Caco-2 (cell line): ENCODE data around the gene C11orf58. TPM values are rescaled to one million over a fixed set of nuclear protein-coding genes. Genes with fewer than 3 reads are reported as not detected.

Experiments used
- BruUV-seq: library from RNA; stranded (reverse); fragments of 400-500 nt; replicated peaks from 2 replicates; lab custom pipeline; 2021; lab: Mats Ljungman, UMichigan
- CTCF ChIA-PET: fragments of 300-600 bp; sonication (Branson Sonifier 250); formaldehyde crosslinking; loops from one replicate; lab custom pipeline; 2022; ENCODE audit warnings: antibody characterized with exemption; lab: Charles Lee
- POLR2A ChIA-PET: fragments of 300-600 bp; sonication (Branson Sonifier 250); formaldehyde crosslinking; loops from one replicate; lab custom pipeline; 2022; ENCODE audit warnings: antibody characterized with exemption; lab: Charles Lee
- DNase-seq, 2 experiments: peaks; one replicate each; pipeline versions ENCODE4 v3.0.0 to v3.0.0-alpha.2; 2020 to 2022
- H3K27me3 ChIP-seq: replicated peaks from 2 replicates; pipeline ENCODE4 v1.6.0; 2011; ENCODE audit warnings: low read length; ENCODE audit not compliant: control insufficient read depth, insufficient read depth
- H3K36me3 ChIP-seq: 2 replicates; pipeline ENCODE4 v1.5.1; 2011; ENCODE audit warnings: low read length; ENCODE audit not compliant: control insufficient read depth, insufficient read depth
- H3K4me1 ChIP-seq: fragments of 250-450 bp; sonication (Bioruptor Pico); 2 replicates; pipeline ENCODE4 v1.5.1; 2020; ENCODE audit warnings: mild to moderate bottlenecking
- H3K4me3 ChIP-seq: 2 replicates; pipeline ENCODE4 v1.5.1; 2011; ENCODE audit warnings: low read depth, mild to moderate bottlenecking, control low read depth, low read length
- H3K9me3 ChIP-seq: fragments of 250-450 bp; sonication (Bioruptor Pico); 2 replicates; pipeline ENCODE4 v1.5.1; 2020; ENCODE audit warnings: mild to moderate bottlenecking, moderate library complexity
- H3K27ac Mint-ChIP-seq: one replicate; pipeline ENCODE4 v1.8.0; 2022; ENCODE audit warnings: mixed read lengths; ENCODE audit not compliant: unreplicated experiment
- H3K27me3 Mint-ChIP-seq: one replicate; pipeline ENCODE4 v1.8.0; 2022; ENCODE audit warnings: mixed read lengths; ENCODE audit not compliant: insufficient read depth, unreplicated experiment
- H3K36me3 Mint-ChIP-seq: one replicate; pipeline ENCODE4 v1.8.0; 2022; ENCODE audit warnings: mild to moderate bottlenecking, mixed read lengths; ENCODE audit not compliant: insufficient read depth, unreplicated experiment
- H3K4me1 Mint-ChIP-seq: one replicate; pipeline ENCODE4 v1.8.0; 2022; ENCODE audit warnings: low read depth, mixed read lengths; ENCODE audit not compliant: unreplicated experiment
- H3K4me3 Mint-ChIP-seq: one replicate; pipeline ENCODE4 v1.8.0; 2022; ENCODE audit warnings: mild to moderate bottlenecking, moderate library complexity, mixed read lengths; ENCODE audit not compliant: unreplicated experiment
- H3K9me3 Mint-ChIP-seq: one replicate; pipeline ENCODE4 v1.8.0; 2022; ENCODE audit warnings: mixed read lengths; ENCODE audit not compliant: unreplicated experiment
- CTCF ChIP-seq, 2 experiments: fragments of 200-600 bp in 1 of 2; IDR thresholded peaks; 1 replicate in 1 of 2; 2 replicates in 1 of 2; pipeline versions ENCODE4 v1.5.1 to v1.8.0; 2011 to 2022; ENCODE audit warnings: antibody characterized with exemption in 1 of 2, control low read depth in 1 of 2, inconsistent platforms in 1 of 2, low read depth in 1 of 2, low read length in 1 of 2, mild to moderate bottlenecking in 1 of 2, moderate library complexity in 1 of 2; ENCODE audit not compliant: insufficient read depth in 1 of 2, severe bottlenecking in 1 of 2, unreplicated experiment in 1 of 2
- intact Hi-C: fragments of 100-400 bp; cut with micrococcal nuclease; formaldehyde crosslinking; loops from one replicate; pipeline ENCODE4 v1.10.0; 2022; ENCODE audit not compliant: unreplicated experiment
- total RNA-seq: library from RNA; stranded (reverse); gene quantifications from 2 replicates; pipeline ENCODE4 v1.2.3, GENCODE V29; 2022

Gene C11orf58
- total RNA-seq, 1 experiment from 2014 or later: 209 TPM

- peak; percentile 98 for TF ChIP-seq CTCF (IDR thresholded peaks at IDR 0.05; ENCODE audit: insufficient read depth in 1 of 2, low read depth in 1 of 2, low read length in 1 of 2, severe bottlenecking in 1 of 2, unreplicated experiment in 1 of 2)
- Mint-ChIP-seq H3K27me3 (no peaks in the 10 kb centered on the region), H3K4me3 (no peak overlapping the region), H3K27ac (no peak overlapping the region), H3K4me1 (peaks cover 15% of the 10 kb centered on the region), H3K9me3 (no peaks in the 10 kb centered on the region), H3K36me3 (peaks cover 23% of the 10 kb centered on the region)
- BruUV-seq: no TSS peak
- Histone ChIP-seq H3K4me1 (peaks cover 12% of the 10 kb centered on the region), H3K27me3 (no peaks in the 10 kb centered on the region), H3K4me3 (no peak overlapping the region), H3K9me3 (no peaks in the 10 kb centered on the region), H3K36me3 (no peaks in the 10 kb centered on the region; the same call in none of the 2 replicates)
- intact Hi-C loops: loop anchor here (1.0 kb wide), 1 partner anchor 275 kb away; no protein-coding TSS in a partner anchor
- ChIA-PET POLR2A (no interaction called here), CTCF (no interaction called here)
- peak; percentile 75 to 83 for DNase-seq
Measured at GRCh38 chr11:16788141-16789062, 50.0 kb downstream of the C11orf58 start.

GRCh38 chr11:16789063-16789420, 50.6 kb downstream of the C11orf58 start:
- POLR2A ChIA-PET: no interaction called here
- H3K9me3 ChIP-seq: no peaks in the 10 kb centered on the region
- BruUV-seq: no TSS peak
- CTCF ChIA-PET: no interaction called here
- no peak overlapping the region for H3K27ac Mint-ChIP-seq
- no peak overlapping the region for H3K4me3 ChIP-seq
- no peak for TF ChIP-seq CTCF (IDR thresholded peaks at IDR 0.05; ENCODE audit: insufficient read depth in 1 of 2, low read depth in 1 of 2, low read length in 1 of 2, severe bottlenecking in 1 of 2, unreplicated experiment in 1 of 2)
- H3K9me3 Mint-ChIP-seq: no peaks in the 10 kb centered on the region
- H3K4me3 Mint-ChIP-seq: no peak overlapping the region
- intact Hi-C loops: no loop called here
- peaks cover 11% of the 10 kb centered on the region for H3K4me1 ChIP-seq
- H3K36me3 ChIP-seq: no peaks in the 10 kb centered on the region; the same call in none of the 2 replicates
- peaks cover 19% of the 10 kb centered on the region for H3K36me3 Mint-ChIP-seq
- H3K27me3 ChIP-seq: no peaks in the 10 kb centered on the region
- peaks cover 12% of the 10 kb centered on the region for H3K4me1 Mint-ChIP-seq
- H3K27me3 Mint-ChIP-seq: no peaks in the 10 kb centered on the region
- DNase-seq: no peak

DNA sequence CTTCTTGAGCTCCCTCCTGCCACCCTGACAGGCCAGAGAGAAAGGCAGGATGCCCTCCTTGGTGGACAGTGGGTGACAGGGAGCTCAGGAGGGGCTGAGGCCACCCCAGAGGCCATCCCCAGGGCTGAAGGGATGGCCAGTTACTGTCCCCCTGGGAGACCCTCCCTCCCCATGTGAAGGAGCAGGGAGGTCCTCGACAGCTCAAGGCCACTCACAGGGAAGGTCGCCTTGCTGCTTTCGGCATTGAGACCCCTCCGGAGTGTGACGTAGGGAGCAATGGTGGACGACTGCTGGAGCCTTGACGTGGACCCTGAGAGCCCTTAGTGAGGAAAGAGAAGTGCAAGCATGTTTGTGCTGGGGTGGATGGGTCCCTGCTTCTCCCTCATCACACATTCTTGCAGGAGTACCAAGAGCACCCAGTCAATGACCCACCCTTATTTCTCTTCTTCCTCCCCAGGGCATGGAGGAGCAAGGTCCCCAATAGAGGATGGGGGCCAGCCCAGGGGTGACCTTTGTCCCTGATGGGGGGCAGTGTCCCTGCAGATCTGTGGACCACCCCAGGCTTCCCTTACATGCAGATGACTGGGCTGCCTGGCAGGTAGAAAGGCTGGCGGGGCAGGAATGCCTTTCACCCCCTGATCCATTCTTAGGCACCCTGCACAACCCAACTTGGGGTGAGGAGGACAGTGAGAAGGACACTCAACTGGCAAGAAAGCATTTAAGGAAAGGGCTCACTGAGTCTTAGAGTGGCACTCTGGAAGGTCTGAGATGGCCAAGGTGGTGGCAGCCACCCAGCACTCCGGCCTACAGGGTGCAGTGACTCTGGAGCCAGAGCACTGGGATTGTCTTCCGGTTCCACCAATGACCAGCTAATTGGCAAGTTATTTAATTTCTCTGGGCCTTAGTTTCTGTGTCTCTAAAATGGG, 51.4 kb downstream of the C11orf58 start:
- no peak for TF ChIP-seq CTCF (IDR thresholded peaks at IDR 0.05; ENCODE audit: insufficient read depth in 1 of 2, low read depth in 1 of 2, low read length in 1 of 2, severe bottlenecking in 1 of 2, unreplicated experiment in 1 of 2)
- peaks cover 6% of the 10 kb centered on the region for H3K4me1 Mint-ChIP-seq
- no peak for DNase-seq
- H3K27me3 Mint-ChIP-seq: no peaks in the 10 kb centered on the region
- Histone ChIP-seq H3K36me3 (no peaks in the 10 kb centered on the region; the same call in none of the 2 replicates), H3K9me3 (no peaks in the 10 kb centered on the region), H3K4me1 (peaks cover 3% of the 10 kb centered on the region; the same call in 1 of the 2 replicates), H3K27me3 (no peaks in the 10 kb centered on the region), H3K4me3 (no peak overlapping the region)
- no peaks in the 10 kb centered on the region for H3K9me3 Mint-ChIP-seq
- intact Hi-C loops: no loop called here
- ChIA-PET CTCF (interaction anchor here (0.6 kb wide), 1 partner anchor 258 kb away, joined by 3 read pairs; no protein-coding TSS in a partner anchor), POLR2A (no interaction called here)
- BruUV-seq: no TSS peak
- H3K4me3 Mint-ChIP-seq: no peak overlapping the region
- peaks cover 26% of the 10 kb centered on the region for H3K36me3 Mint-ChIP-seq
- no peak overlapping the region for H3K27ac Mint-ChIP-seq
